DLD1 (cell line): Measurements from ENCODE around the gene LGI2.
"Not testable (repeated sequence)": the region's sequence is repeated elsewhere in the genome, so short reads cannot be mapped to it uniquely, and the experiment has no call there.

ENCODE experiments used
- in situ Hi-C: cut with HindIII; loops from 2 replicates; pipeline ENCODE4 v1.10.0; 2017; ENCODE audit warnings: low sequenced_read_pairs

The LGI2 gene

DNA sequence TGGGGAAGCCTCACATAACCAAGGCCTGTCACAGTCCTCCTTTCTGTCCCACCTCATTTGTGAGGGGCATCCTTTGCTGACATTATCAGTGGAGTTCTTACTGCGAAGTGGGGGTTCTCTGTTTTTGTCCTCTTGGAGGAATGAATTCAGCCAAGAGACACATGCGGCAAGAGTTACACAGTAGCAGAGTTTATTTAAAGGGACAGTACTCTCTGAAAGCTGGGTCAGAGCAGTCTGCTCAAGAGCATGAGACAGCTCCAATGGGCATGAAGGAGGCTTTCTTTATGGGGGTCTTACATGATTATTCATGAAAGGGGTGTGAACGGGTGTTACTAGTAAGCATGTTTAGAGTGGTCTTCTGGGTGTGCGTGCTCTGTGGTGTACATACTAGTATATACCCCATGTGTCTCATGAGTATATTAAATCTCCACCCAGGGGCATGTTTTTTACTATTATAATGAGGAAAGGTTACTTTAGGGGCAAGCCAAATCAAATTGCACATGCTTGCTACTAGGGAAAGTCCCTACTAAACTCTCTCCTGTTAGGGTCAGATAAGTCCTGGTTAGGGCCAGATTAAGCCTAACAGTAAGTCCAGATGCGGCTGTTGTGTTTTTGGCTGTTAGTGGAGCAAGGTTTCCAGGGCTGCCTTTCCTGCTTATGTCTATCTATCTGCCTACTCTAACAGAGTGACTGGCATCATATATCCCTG is 19.8 kb upstream of the LGI2 start:
- in situ Hi-C loops: no loop called here

DNA sequence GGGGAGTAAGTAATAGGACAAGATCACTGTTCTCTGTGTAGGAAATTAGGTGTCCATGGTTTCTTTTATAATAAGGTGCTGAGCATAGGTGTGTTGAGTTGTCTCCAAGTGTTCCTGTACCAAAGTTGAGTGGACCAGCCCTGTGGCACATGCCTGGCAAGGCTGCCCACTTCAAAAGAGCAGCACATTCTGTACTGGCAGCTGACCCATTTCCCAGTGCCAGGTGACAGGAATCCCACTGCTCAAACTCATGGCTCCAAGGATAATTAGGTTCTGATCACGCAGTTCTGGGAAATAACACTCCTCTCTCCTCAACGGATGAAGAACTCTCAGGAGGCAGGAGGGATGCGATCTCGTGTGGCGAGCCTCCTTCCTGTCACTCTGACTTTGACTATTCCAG is 12.8 kb upstream of the LGI2 start:
- in situ Hi-C loops: no loop called here

DNA sequence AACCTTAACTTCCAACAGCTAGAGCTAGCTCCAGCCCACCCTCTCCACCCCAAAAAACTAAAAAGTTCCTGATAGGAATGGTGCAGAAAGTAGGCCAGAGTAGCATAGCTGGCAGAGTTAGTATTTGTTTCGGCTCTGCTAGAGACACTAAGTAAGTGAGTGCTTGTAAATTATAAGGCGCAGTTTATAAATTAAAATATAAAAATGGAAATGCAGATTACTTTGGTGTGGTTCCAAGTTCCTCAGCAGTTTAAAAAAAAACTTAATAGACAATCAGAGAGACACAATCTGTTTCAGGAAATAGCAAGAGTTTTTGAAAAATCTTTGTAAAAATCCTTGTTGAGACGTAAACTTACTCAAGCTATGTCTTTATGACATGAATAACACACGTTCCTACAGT is 2.8 kb upstream of the LGI2 start:
- in situ Hi-C loops: no loop called here

DNA sequence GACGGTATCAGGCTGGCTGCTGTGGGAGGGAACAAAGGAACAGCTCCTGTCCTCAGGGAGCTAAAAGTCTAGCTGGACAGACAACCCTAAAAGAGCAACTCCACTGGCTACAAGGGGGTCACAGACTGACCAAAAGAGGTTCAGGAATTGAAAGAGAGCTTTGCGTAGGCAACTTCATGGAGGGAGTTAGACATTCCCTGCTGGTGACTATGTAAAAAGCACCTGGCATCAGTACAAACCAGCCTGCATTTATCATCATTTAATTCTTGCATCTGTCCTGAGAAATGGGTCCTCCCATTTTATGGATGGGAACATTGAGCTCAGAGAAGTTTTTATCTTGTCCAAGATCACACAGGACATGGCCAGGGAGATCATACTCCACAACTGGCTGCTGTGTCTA is 1.4 kb upstream of the LGI2 start:
- in situ Hi-C loops: no loop called here

DNA sequence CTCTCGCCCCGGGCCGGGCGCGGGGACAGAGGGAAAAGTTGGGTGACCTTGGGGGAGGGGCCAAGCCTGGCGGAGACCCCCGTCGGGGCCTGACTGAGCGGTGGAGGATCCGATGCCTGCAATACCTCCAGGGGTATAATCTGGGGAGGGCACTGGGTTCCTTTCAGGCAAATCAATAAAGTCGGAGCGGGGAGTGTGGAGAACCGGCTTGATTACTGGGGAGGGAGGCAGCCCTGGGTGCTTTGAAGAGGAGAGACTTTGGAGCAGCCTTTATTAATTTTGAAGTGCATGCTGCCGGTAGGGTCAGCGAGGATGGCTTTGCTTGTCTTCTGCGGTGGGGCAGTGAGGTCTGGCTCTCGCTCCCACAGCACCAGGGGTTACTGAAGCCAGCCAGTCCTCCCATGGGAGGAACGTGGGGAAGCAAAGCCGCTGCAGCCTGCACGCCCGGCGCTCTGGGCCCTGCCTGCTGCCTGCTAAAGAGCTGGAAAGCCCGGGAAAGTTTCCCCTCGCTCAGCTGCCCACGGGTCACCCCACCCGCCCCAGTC is 403 bp upstream of the LGI2 start:
- in situ Hi-C loops: no loop called here

DNA sequence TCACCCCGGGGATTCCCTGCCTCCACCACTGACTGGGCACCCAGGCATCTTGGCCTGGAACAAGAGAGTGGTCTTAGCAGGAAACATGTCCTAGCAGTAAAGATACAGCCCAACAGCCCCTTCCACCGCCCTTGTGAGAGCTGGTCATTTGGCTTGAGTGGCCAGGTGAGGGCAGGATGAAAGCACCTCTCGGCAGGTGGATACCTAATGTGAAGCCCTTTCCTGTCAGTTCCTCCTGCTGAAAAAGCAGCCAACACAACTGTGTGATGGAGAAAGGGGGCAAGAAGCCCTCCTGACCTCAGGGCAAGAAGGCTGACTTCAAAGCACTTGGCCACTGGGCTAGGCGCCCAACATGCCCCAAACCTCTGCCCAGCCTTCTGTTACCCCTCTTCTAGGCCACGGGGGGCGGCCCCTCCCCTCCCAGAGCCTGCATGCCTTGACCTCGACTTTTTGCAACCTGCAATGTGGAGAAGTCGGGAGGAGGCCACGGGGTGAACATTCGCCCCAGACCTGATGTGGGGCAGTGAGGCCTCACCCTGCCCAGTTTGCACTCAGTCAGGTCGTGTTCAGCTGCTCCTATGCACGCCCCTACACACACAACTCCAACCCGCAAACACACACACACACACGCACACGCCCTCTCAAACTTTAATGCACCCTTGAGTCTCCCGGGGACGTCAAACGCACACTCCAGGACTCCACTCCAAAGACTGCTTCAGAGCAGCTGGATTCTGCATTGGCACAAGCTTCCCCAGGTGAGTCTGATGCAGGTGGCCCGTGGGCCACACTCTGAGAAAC is 1.1 kb downstream of the LGI2 start:
- in situ Hi-C loops: no loop called here

DNA sequence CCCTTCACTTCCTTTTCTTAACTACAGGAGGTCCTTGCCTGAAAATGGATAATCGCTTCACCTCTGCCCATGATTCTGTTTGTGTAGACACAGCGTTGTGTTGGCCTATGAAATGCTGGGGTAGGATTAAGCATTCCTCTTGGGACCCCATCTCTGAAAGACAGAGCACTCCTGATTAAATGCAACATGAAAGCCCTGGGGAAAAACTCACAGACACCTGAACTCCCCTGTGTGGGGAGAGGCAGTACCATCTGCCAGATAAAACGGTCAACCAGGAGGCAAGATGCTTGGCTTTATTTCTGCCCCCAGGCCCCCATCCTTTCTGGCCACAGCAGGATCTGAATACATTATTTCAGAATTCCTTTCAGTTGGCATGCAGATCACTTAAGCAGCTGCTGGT is 1.9 kb downstream of the LGI2 start:
- in situ Hi-C loops: no loop called here

DNA sequence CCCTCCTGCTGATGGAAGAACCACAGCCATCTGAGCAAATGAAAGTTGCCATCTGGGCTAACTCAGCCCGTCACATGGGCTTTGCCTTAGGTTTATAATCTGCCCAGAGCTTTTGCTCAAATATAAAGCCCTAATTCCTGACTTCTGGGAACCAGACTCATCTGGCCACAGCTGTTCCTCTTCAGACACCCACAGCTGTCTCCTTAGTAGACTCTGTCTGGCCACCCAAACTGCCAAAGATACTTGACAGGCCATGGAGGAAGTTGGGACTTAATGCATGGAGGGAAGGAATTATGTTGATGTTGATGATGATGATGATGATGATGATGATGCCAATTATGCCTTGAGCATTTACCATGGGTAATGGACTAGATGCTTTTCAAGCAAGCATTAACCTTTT is 8.0 kb downstream of the LGI2 start:
- in situ Hi-C loops: no loop called here

DNA sequence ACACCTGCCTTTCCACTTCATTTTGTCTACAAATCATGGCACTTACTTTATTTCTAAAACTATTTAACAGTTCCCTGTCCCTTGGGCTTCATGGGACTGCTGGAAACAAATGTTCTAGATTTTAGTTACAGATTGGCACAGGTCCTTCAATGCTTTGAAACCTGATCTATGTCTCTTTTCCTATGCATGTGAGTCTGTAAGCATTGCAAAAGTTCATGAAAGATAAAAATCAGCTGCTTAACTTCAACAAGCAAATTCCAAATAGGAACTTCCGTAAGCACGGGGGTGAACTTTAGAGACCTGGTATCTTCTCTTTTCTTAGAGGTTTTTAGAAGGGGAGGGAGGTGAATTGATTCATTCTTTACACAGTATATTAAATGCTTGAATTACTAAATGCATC is 9.5 kb downstream of the LGI2 start:
- in situ Hi-C loops: no loop called here

DNA sequence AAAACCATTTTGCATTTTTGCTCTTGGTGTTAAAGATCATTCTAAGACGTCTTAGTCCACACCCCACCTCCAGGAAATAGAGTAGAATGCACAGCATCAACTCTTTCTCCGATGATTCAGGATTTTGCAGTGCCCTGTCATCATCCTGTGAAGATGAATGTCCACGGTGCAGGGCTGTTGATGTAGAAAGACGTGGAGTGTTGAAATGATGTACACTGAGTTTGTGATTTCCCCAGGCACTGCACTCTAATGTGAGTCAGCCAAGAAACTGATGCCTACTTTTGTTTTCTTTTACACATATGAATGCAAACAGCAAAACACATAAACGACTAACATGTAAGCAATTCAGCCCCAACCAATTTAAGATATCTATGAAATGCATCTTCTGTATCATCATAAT is 10.5 kb downstream of the LGI2 start:
- in situ Hi-C loops: no loop called here

DNA sequence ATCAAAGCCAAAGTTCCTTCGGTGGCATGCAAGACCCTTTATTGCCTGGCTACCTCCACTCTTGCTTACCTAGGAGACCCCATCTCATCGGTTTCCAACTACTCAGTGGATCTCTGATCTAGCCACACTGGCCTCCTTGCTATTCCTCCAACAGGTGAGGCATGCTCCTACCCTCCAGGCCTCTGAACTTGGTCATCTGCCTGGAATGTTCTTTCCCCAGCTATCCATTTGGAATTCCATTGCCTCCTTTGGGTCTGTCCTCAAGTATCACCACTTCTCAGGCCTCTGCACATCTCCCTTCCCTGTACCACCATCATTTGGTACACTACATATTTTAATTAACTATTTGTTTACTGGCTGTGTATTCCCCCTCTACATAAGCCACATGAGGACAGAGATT is 11.2 kb downstream of the LGI2 start:
- in situ Hi-C loops: no loop called here

DNA sequence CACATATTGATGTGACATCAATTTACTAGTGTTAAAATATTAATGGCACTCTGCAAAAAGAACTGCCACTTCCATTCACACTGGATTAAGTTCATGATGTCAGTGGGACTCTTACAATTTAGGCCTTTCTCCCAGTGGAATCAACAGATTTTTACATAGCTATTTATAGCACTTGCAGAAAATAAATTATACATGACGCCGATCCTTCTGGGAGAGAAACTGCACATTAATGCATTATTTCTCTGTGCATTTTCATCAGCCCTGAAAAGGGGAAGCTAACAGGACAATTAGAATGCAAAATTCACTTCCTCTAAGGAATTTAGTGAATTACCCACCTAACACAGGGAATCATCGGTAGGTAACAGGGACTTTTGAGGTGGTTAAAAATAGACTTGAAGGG is 15.7 kb downstream of the LGI2 start:
- in situ Hi-C loops: no loop called here

DNA sequence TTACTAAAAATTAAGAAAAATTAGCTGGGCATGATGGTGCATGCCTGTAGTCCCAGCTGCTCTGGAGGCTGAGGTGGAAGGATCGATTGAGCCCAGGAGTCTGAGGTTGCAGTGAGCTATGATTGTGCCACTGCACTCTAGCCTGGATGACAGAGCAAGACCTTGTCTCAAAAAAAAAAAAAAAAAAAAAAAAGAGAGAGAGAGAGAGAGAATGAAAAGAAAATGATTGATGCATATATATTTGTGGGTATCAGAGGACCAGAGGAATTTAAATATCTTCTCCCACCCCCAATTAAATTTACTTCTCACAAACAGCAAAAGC is 16.1 kb downstream of the LGI2 start:
- in situ Hi-C loops: not testable (repeated sequence)

DNA sequence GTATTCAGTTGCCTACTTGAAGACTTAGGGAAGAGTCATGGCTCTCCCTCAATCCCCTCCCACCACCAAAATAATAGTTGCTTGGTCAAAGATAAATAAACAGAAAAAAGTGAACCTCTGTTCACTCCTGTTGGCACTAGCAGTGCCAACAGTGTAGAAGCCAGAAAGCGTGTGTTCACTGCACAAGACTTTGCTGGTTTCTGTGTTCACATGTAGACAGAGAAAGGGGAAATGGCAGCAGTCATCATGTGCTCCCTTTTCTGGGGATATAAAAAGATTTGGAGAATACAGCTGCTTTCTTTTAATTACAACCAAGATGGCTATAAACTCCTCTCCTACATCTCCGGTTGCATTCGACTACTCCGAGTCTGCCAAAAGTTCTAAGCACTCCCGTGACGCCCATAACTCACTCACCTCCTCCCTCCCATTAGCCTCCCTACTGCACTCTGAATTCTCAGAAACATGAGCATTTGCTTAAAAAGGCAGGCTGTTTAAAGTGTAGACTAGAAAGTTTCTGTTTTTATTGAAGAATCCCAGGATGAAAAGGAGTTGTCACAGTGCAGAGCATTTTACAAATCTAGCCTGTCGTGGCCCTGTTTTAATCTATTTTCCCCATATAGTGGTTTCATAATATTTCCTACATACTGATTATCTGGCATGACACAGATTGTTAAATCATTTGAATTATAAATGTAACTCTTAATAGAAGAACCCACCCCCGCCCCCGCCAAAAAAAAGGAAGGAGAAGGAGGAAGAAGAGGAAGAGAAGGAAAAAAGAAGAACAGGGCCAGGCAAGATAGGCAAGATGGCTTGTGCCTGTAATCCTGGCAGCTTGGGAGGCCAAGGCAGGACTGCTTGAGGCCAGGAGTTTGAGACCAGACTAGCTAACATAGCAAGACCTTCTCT is 16.7 kb downstream of the LGI2 start:
- in situ Hi-C loops: no loop called here

DNA sequence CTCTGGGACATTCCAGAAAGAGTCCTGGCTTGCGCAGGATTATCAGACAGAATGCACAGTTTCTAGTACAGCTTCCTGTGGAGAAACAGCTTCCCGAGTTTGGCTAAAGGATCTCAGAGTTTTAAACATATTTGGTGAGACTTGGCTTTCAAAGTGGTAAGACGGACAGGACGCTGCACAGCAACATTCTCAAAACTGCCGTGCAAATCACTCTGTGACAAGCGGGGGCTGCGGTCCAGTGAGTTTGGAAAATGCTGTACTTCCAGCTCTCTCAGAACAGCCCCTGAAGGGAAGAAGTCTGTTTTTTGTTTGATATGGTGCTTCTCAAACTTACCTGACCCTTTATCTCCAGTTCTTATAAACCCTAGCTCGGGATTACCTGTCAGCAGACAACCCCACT is 18.1 kb downstream of the LGI2 start:
- in situ Hi-C loops: no loop called here

DNA sequence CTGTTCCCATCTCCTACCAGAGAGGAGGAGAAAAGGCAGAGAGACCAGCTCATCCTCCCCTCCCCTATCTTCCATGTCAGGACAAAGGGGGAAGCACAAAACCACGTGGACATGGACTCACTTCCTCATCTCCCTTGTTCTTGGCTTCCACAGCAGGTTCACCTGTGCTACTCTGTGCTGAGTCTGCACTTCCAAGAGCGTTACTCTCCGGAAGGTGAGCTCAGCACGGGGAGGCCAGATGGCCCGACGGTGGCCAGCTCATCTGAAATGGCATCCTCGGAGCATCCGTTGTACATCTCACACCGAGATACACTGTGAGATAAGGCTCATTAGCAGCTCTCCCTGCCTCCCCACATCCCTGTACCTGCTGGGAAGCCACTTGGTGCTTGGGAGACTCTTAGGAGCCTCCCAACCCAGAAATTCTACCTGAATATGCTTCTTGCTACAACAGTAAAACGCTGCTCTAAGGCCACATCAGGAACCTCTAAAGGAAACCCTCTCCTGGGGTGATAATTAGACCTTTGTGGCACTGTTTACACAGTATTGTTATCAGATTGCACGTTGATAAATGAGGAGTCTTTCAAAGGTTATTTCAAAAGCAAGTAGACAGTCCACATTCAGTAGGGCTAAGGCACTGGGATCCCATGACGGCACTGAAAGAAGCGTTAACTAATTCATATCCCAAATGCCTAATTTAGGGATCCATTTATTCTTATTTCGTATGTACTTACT is 19.4 kb downstream of the LGI2 start:
- in situ Hi-C loops: no loop called here

DNA sequence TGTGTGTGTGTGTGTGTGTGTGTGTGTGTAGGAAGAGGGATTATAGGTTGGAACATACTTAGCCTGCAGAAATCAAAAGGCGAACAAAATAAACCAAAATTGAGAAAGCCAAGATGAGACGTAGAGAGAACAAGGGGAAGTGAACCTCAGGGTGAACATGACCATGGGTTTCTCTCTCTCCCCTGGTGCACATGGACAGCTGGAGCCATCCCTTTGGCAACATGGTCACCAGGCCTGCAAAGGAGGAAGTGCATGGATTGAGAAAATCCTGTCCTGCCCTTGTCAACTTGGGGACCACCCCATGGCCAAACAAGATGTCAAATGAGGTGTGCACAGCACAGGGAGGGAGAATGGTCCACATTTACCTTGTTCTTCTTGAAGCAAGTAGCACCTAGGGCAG is 23.1 kb downstream of the LGI2 start:
- in situ Hi-C loops: no loop called here

DNA sequence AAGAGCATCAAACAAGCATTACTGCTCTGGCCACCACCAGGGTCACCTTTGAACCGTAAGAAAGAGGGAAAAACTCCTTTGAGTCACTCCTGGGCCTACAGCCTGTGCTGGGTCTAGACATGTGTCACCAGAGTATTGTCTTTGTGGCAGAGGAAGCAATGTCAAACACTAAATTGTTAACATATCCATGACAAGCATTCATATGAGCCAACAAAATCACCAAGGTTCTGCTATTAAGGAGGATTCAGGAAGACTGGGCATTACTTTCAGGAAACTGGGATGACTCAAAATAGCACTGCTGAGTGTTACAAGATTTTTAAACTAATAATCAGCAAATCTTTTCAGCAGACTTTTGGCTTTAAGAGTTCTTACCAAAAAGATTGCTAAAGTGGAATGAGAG is 28.1 kb downstream of the LGI2 start:
- in situ Hi-C loops: no loop called here

DNA sequence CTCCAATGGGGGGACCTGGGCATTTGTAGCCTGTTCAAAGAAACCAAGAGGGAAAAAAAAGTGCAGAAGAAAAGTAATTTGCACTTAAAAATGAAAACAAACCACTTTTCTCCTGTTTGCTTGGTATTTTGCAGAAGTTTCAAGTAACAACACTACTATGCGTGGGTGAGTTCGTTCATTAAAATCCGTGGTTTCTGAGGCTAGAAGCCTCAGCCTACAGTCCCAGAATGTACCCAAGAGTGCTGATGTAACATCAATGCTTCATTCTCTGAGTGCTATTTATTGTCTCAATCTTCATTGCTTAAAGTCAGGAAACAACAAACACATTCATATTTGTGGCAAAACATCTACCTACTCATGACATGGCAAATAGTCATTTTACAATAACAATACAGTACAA is 29.2 kb downstream of the LGI2 start:
- in situ Hi-C loops: no loop called here

DNA sequence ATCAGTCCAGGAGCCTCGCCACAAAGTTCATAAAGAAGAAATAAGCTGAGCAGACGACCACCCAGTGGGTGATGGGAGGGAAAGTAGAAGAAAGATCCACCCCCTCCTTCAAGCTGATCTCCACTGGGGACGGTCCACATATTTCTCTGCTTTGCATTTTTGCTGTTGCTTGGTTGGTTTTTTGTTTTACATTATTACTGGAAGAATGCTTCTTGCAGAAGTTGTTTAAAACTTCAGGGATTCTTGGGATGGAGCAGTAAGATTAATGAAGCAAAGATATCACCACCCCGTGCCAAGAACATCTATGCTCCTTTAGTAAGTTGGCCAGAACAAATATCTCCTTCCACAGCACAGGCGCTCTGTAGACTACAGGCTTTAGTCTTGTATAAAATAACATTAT is 30.1 kb downstream of the LGI2 start:
- in situ Hi-C loops: no loop called here
